Measurements from ENCODE around the gene ZNF205. TPM values are rescaled to one million over a fixed set of nuclear protein-coding genes. Genes with fewer than 3 reads are reported as not detected.

The ZNF205 gene
- polyA plus RNA-seq, 4 donors = 12.7 to 17.7 (median 16.2) TPM

DNA sequence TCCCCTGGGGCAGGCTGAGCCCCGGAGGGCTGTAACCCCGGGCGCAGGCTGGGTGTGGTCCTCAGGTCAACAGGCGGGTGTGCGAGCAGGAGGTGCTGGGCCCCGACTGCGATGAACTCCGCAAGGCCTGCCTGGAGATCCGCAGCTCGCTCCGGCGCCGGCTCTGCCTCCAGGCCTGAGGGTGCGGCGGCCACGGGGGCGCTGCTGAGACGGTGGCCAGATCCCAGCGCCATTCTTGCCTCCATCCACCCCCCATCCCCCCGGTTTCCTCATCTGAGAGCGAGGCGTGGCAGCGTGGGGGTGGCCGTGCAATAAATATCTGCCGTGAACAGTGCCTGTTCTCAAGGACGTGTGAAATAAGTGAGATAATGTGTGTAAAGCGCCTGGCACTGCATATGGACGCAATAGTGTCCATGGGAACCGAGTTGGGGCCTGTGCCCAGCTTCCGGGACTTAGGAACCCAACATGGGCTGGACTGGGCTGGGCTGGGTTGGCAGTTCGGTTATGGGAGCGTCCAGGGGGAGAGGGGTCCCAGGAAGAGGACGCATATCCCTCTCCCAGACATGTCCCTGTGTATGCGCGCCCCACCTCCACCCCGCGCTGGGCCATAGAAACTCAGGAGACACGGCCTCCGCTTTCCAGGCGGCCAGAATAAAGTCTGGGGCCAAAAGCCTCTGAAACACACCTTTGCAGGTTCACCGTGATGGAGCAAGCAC is 37.4 kb downstream of the ZNF205 start:
- Histone ChIP-seq H3K27ac (ENCODE audit: low read depth in 1 of 3, low read length in 2 of 3) (peak overlapping the region; percentile 67 to 94 (median 91)), H3K36me3 (ENCODE audit: control insufficient read depth in 3 of 3, insufficient read depth in 2 of 3, low read depth in 1 of 3, low read length in 3 of 3) (no peaks in the 10 kb centered on the region), H3K4me3 (ENCODE audit: low read depth in 1 of 3, low read length in 3 of 3) (peak overlapping the region; percentile 38 to 91 (median 49)), H3K27me3 (ENCODE audit: control insufficient read depth in 3 of 3, insufficient read depth in 3 of 3, low read length in 3 of 3) (peaks cover 0 to 7% (median 0%) of the 10 kb centered on the region in 3 donors), H3K4me1 (ENCODE audit: control insufficient read depth in 3 of 3, insufficient read depth in 2 of 3, low read depth in 1 of 3, low read length in 2 of 3) (peaks cover 0 to 26% (median 2%) of the 10 kb centered on the region in 3 donors), H3K9me3 (ENCODE audit: control insufficient read depth in 2 of 2, insufficient read depth in 1 of 2, low read depth in 1 of 2, low read length in 1 of 2) (no peaks in the 10 kb centered on the region)
- DNase-seq = peak; percentile 84 to 88
- WGBS, 3 donors = 1 to 3% (median 3%) methylated on average over 41 of the region's 41 CpGs
- no peak for FAIRE-seq

DNA sequence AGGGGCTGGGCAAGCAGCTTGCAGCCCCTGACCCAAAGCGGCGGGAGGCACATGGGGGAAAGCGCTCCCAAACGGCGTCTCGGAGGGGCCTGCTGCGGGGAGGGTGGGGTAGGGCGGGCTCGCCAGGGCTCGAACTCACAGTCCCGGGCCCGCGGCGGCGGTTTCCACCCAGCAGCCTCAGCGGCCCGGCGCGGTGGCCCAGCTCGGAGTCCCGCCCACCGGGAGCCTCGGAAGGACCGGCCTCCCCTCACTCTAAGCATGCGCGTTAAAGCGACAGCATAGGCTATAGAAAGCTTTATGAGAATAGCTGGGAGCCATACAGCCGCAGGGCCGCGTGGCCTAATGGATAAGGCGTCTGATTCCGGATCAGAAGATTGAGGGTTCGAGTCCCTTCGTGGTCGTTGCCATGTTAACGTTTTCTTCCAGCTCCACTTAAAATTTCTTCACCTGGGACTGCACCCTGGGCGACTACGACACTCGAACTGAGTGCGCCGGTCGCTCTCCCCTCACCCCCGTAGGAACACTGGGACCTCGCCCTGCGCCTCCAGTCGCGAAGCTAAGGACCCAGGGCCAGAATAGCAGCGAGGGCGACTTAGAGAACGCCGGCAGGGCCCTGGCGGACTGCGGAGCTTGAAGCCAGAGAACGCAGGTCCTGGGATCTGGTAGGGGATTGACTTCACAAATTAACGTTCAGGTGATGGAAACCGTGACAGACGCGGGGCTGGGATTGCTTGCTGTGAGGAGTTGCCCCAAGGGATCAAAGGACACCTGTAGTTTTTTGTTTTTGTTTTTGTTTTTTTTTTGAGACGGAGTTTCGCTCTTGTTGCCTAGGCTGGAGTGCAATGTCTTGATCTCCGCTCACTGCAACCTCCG is 38.2 kb downstream of the ZNF205 start:
- peaks cover 0 to 7% (median 0%) of the 10 kb centered on the region in 3 donors for H3K27me3 ChIP-seq (ENCODE audit: control insufficient read depth in 3 of 3, insufficient read depth in 3 of 3, low read length in 3 of 3)
- no peak for FAIRE-seq
- no peaks in the 10 kb centered on the region for H3K36me3 ChIP-seq (ENCODE audit: control insufficient read depth in 3 of 3, insufficient read depth in 2 of 3, low read depth in 1 of 3, low read length in 3 of 3)
- 0 to 1% (median 1%) methylated on average over 58 to 62 of the region's 62 CpGs for WGBS, 3 donors
- peak overlapping the region; percentile 38 to 91 (median 49) for H3K4me3 ChIP-seq (ENCODE audit: low read depth in 1 of 3, low read length in 3 of 3)
- no peaks in the 10 kb centered on the region for H3K9me3 ChIP-seq (ENCODE audit: control insufficient read depth in 2 of 2, insufficient read depth in 1 of 2, low read depth in 1 of 2, low read length in 1 of 2)
- H3K27ac ChIP-seq (ENCODE audit: low read depth in 1 of 3, low read length in 2 of 3) = peak overlapping the region; percentile 67 to 94 (median 91)
- peak; percentile 96 to 98 for DNase-seq
- peaks cover 0 to 26% (median 0%) of the 10 kb centered on the region in 3 donors for H3K4me1 ChIP-seq (ENCODE audit: control insufficient read depth in 3 of 3, insufficient read depth in 2 of 3, low read depth in 1 of 3, low read length in 2 of 3)

DNA sequence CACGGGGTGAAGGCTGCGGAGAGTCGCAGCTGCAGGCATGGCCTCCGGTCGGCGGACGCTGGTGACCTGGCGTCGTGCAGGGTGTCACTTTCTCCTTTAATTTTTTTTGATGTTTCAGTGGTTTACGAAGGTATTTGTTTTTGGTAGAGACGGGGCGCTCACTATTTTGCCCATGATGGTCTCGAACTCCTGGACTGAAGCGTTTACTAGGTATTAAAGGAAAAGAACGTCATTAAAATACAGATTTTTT is 39.6 kb downstream of the ZNF205 start:
- Histone ChIP-seq H3K27me3 (ENCODE audit: control insufficient read depth in 3 of 3, insufficient read depth in 3 of 3, low read length in 3 of 3) (peaks cover 0 to 15% (median 0%) of the 10 kb centered on the region in 3 donors), H3K27ac (ENCODE audit: low read depth in 1 of 3, low read length in 2 of 3) (no peak overlapping the region), H3K4me1 (ENCODE audit: control insufficient read depth in 3 of 3, insufficient read depth in 2 of 3, low read depth in 1 of 3, low read length in 2 of 3) (peaks cover 0 to 26% (median 0%) of the 10 kb centered on the region in 3 donors), H3K4me3 (ENCODE audit: low read depth in 1 of 3, low read length in 3 of 3) (peak overlapping the region in 1 of 3 donors; percentile 37), H3K9me3 (ENCODE audit: control insufficient read depth in 2 of 2, insufficient read depth in 1 of 2, low read depth in 1 of 2, low read length in 1 of 2) (no peaks in the 10 kb centered on the region), H3K36me3 (ENCODE audit: control insufficient read depth in 3 of 3, insufficient read depth in 2 of 3, low read depth in 1 of 3, low read length in 3 of 3) (no peaks in the 10 kb centered on the region)
- FAIRE-seq (no peak), DNase-seq (no peak)
- 2 to 3% (median 3%) methylated on average over 15 of the region's 15 CpGs for WGBS, 3 donors

DNA sequence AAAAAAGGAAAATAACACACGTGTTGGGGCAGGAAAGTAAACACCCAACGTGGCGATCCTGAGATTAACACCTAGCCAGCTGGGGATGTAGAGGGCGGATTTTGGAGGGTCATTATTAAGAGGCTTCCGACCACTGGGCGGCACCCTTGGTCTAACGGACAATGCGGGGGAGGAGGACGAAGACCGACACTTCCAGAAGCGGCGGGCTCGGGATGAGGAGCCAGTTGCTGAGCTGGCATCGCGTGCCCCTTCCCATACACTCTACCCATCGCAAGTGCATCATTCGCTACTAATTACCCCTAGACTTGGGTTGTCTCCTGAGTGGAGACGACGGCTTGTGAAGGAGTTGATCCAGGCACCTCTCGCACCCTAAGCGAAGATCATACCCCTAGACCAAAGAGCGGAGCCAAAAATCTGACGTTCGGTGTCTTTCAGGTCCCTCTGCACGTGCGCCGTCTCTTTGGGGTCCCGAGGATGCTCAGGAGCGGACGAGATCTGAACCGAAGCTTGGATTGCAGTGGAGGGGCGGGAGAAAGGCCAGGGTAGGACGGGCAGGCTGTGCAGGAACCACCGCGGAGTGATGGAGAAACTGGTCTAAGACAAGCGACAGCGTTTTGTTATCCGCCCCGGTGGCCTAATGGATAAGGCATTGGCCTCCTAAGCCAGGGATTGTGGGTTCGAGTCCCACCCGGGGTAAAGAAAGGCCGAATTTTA is 40.0 kb downstream of the ZNF205 start:
- peak overlapping the region in 1 of 3 donors; percentile 37 for H3K4me3 ChIP-seq (ENCODE audit: low read depth in 1 of 3, low read length in 3 of 3)
- peak overlapping the region in 1 of 3 donors; percentile 38 for H3K27ac ChIP-seq (ENCODE audit: low read depth in 1 of 3, low read length in 2 of 3)
- 1 to 2% (median 2%) methylated on average over 42 of the region's 42 CpGs for WGBS, 3 donors
- DNase-seq = peak; percentile 78 to 85
- no peak for FAIRE-seq
- no peaks in the 10 kb centered on the region for H3K36me3 ChIP-seq (ENCODE audit: control insufficient read depth in 3 of 3, insufficient read depth in 2 of 3, low read depth in 1 of 3, low read length in 3 of 3)
- H3K9me3 ChIP-seq (ENCODE audit: control insufficient read depth in 2 of 2, insufficient read depth in 1 of 2, low read depth in 1 of 2, low read length in 1 of 2) = no peaks in the 10 kb centered on the region
- H3K4me1 ChIP-seq (ENCODE audit: control insufficient read depth in 3 of 3, insufficient read depth in 2 of 3, low read depth in 1 of 3, low read length in 2 of 3) = peaks cover 0 to 26% (median 0%) of the 10 kb centered on the region in 3 donors
- H3K27me3 ChIP-seq (ENCODE audit: control insufficient read depth in 3 of 3, insufficient read depth in 3 of 3, low read length in 3 of 3) = peaks cover 0 to 15% (median 0%) of the 10 kb centered on the region in 3 donors

DNA sequence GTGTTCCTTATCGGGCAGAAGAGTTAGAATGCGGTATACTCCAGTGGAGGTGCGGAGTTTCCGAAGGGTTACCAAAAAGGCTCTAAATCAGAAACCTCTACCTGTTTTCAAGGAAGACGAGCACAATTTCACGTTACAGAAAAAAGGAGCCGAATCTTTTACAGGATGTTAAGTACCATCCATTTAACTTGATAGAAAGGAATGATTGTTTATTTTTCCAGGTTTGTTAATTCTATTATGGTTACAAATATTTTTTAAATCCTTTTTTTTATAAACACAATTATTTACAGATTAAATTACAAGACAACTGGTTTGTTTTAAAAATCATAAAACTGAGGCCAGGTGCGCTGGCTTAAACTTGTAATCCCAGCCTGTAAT is 40.6 kb downstream of the ZNF205 start:
- Histone ChIP-seq H3K4me1 (ENCODE audit: control insufficient read depth in 3 of 3, insufficient read depth in 2 of 3, low read depth in 1 of 3, low read length in 2 of 3) (peaks cover 0 to 26% (median 0%) of the 10 kb centered on the region in 3 donors), H3K9me3 (ENCODE audit: control insufficient read depth in 2 of 2, insufficient read depth in 1 of 2, low read depth in 1 of 2, low read length in 1 of 2) (no peaks in the 10 kb centered on the region), H3K27ac (ENCODE audit: low read depth in 1 of 3, low read length in 2 of 3) (no peak overlapping the region), H3K36me3 (ENCODE audit: control insufficient read depth in 3 of 3, insufficient read depth in 2 of 3, low read depth in 1 of 3, low read length in 3 of 3) (no peaks in the 10 kb centered on the region), H3K4me3 (ENCODE audit: low read depth in 1 of 3, low read length in 3 of 3) (no peak overlapping the region), H3K27me3 (ENCODE audit: control insufficient read depth in 3 of 3, insufficient read depth in 3 of 3, low read length in 3 of 3) (peaks cover 0 to 15% (median 0%) of the 10 kb centered on the region in 3 donors)
- DNase-seq (no peak), FAIRE-seq (no peak)
- 9 to 11% (median 11%) methylated on average over 8 of the region's 8 CpGs for WGBS, 3 donors

DNA sequence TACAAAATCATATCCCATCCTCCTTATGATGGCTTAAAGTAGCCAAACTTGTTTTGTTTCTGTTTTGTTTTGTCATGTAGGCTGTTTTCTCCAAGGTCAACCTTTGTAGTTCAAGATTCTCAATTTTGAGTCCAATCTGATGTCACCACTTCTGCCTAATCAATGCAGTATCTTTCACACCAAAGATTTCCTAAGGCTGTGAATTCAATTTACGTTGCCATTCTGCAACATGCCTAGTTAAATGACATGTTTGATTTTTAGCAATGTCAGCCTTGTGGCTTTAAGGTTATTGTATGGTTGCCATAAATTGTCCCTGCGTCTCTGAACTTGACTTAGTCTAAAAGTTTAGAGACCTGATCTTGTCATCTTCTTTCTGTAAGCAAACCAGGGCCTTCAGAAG is 42.8 kb downstream of the ZNF205 start:
- H3K4me3 ChIP-seq (ENCODE audit: low read depth in 1 of 3, low read length in 3 of 3) = no peak overlapping the region
- peaks cover 0 to 25% (median 0%) of the 10 kb centered on the region in 3 donors for H3K4me1 ChIP-seq (ENCODE audit: control insufficient read depth in 3 of 3, insufficient read depth in 2 of 3, low read depth in 1 of 3, low read length in 2 of 3)
- H3K36me3 ChIP-seq (ENCODE audit: control insufficient read depth in 3 of 3, insufficient read depth in 2 of 3, low read depth in 1 of 3, low read length in 3 of 3) = no peaks in the 10 kb centered on the region
- WGBS, 3 donors = 71 to 85% (median 80%) methylated on average over 2 of the region's 2 CpGs
- H3K27ac ChIP-seq (ENCODE audit: low read depth in 1 of 3, low read length in 2 of 3) = no peak overlapping the region
- DNase-seq = no peak
- peaks cover 0 to 23% (median 0%) of the 10 kb centered on the region in 3 donors for H3K27me3 ChIP-seq (ENCODE audit: control insufficient read depth in 3 of 3, insufficient read depth in 3 of 3, low read length in 3 of 3)
- peaks cover 0 to 3% of the 10 kb centered on the region in 2 donors for H3K9me3 ChIP-seq (ENCODE audit: control insufficient read depth in 2 of 2, insufficient read depth in 1 of 2, low read depth in 1 of 2, low read length in 1 of 2)
- no peak for FAIRE-seq

DNA sequence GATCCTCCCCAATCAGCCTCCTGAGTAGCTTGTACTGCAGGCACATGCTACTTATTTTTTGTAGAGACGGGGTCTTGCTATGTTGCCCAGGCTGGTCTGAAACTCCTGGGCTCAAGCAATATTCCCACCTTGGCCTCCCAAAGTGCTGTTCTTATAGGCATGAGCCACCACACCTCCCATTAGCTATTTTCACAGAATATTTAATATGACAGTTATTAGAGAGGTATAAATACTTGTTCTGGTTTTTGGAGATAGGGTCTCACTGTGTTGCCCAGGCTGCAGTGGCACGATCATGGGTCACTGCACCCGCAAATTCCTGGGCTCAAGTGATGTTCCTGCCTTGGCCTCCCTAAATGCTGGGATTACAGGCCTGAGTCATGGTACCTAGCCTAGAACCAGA is 43.6 kb downstream of the ZNF205 start:
- H3K4me3 ChIP-seq (ENCODE audit: low read depth in 1 of 3, low read length in 3 of 3) = no peak overlapping the region
- H3K27ac ChIP-seq (ENCODE audit: low read depth in 1 of 3, low read length in 2 of 3) = no peak overlapping the region
- 94 to 98% (median 95%) methylated on average over 3 of the region's 3 CpGs for WGBS, 3 donors
- peaks cover 0 to 3% of the 10 kb centered on the region in 2 donors for H3K9me3 ChIP-seq (ENCODE audit: control insufficient read depth in 2 of 2, insufficient read depth in 1 of 2, low read depth in 1 of 2, low read length in 1 of 2)
- no peaks in the 10 kb centered on the region for H3K36me3 ChIP-seq (ENCODE audit: control insufficient read depth in 3 of 3, insufficient read depth in 2 of 3, low read depth in 1 of 3, low read length in 3 of 3)
- DNase-seq = no peak
- peaks cover 0 to 26% (median 0%) of the 10 kb centered on the region in 3 donors for H3K27me3 ChIP-seq (ENCODE audit: control insufficient read depth in 3 of 3, insufficient read depth in 3 of 3, low read length in 3 of 3)
- H3K4me1 ChIP-seq (ENCODE audit: control insufficient read depth in 3 of 3, insufficient read depth in 2 of 3, low read depth in 1 of 3, low read length in 2 of 3) = peaks cover 0 to 21% (median 0%) of the 10 kb centered on the region in 3 donors
- no peak for FAIRE-seq
